GM12878 (cell line): ENCODE data around the gene MAL. TPM values are rescaled to one million over a fixed set of nuclear protein-coding genes. Genes with fewer than 3 reads are reported as not detected.

Experiments used
- ATAC-seq: fragments of 200-7000 bp; cut with Tn5 transposase; 3 replicates; pipeline ENCODE4 v1.9.1; 2020; ENCODE audit warnings: mild to moderate bottlenecking, moderate library complexity
- BruUV-seq: library from RNA; stranded (reverse); fragments of 400-500 nt; replicated peaks from 2 replicates; lab custom pipeline; 2021; lab: Mats Ljungman, UMichigan
- CTCF ChIA-PET: fragments of 300-600 bp; sonication (Branson Sonifier 250); formaldehyde crosslinking; extraction: SDS; loops from one replicate; lab custom pipeline; 2021; ENCODE audit warnings: inconsistent platforms; lab: Yijun Ruan, JAX
- POLR2A ChIA-PET: fragments of 350-600 bp; formaldehyde crosslinking; extraction: SDS; loops from one replicate; lab custom pipeline; 2021; ENCODE audit warnings: inconsistent platforms; lab: Charles Lee
- RAD21 ChIA-PET: fragments of 300-600 bp; sonication (Branson Sonifier 250); formaldehyde crosslinking; loops from one replicate; lab custom pipeline; 2023; ENCODE audit warnings: antibody characterized with exemption; ENCODE audit not compliant: unreplicated experiment; lab: Charles Lee
- SMC1A ChIA-PET: fragments of 300-600 bp; sonication (Branson Sonifier 250); formaldehyde crosslinking; loops from one replicate; lab custom pipeline; 2023; ENCODE audit not compliant: unreplicated experiment, uncharacterized antibody; lab: Charles Lee
- DNase-seq: peaks from one replicate; pipeline ENCODE4 v3.0.0-alpha.2; 2011; ENCODE audit warnings: low read depth, low spot score
- FAIRE-seq: peaks from 3 replicates; lab custom pipeline; 2011; peaks lifted over from hg19 to GRCh38; lab: Jason Lieb, UNC
- H2AFZ ChIP-seq: 2 replicates; pipeline ENCODE4 v1.6.0; 2011; ENCODE audit warnings: low read depth, low read length, control low read depth; ENCODE audit not compliant: control insufficient read depth
- H3K27ac ChIP-seq: 2 replicates; pipeline ENCODE4 v1.5.1; 2011; ENCODE audit warnings: control low read depth; ENCODE audit not compliant: control insufficient read depth, insufficient read depth
- H3K27me3 ChIP-seq, 2 experiments: replicated peaks in 1 of 2; 2 replicates each; pipeline versions ENCODE4 v1.6.0 to v1.6.1; 2011; ENCODE audit warnings: low read length in 1 of 2; ENCODE audit not compliant: control insufficient read depth in 2 of 2, insufficient read depth in 2 of 2
- H3K36me3 ChIP-seq, 2 experiments: 2 replicates each; pipeline ENCODE4 v1.5.1; 2011; ENCODE audit warnings: low read length in 1 of 2; ENCODE audit not compliant: control insufficient read depth in 2 of 2, insufficient read depth in 2 of 2
- H3K4me1 ChIP-seq: 2 replicates; pipeline ENCODE4 v1.6.1; 2011; ENCODE audit warnings: mild to moderate bottlenecking, low read length, moderate library complexity, mixed read lengths; ENCODE audit not compliant: control insufficient read depth, insufficient read depth
- H3K4me2 ChIP-seq: 2 replicates; pipeline ENCODE4 v1.6.0; 2011; ENCODE audit warnings: control low read depth; ENCODE audit not compliant: control insufficient read depth, insufficient read depth
- H3K4me3 ChIP-seq: fragments of 200-600 bp; sonication (generic); 2 replicates; pipeline ENCODE4 v1.5.1; 2016
- H3K79me2 ChIP-seq: 2 replicates; pipeline ENCODE4 v1.6.0; 2011; ENCODE audit warnings: low read length; ENCODE audit not compliant: control insufficient read depth, insufficient read depth
- H3K9ac ChIP-seq: 2 replicates; pipeline ENCODE4 v1.8.0; 2011; ENCODE audit warnings: low read length, control low read depth, mixed read lengths; ENCODE audit not compliant: control insufficient read depth, insufficient read depth
- H3K9me3 ChIP-seq: replicated peaks from 3 replicates; pipeline ENCODE4 v1.5.1; 2011; ENCODE audit warnings: mild to moderate bottlenecking, low read length; ENCODE audit not compliant: control insufficient read depth, insufficient read depth
- H4K20me1 ChIP-seq: 2 replicates; pipeline ENCODE4 v1.6.0; 2011; ENCODE audit not compliant: control insufficient read depth, insufficient read depth
- ATF7 ChIP-seq: fragments of 450-650 bp; IDR thresholded peaks from 2 replicates; pipeline ENCODE4 v1.6.1; 2016; ENCODE audit warnings: low read depth, mild to moderate bottlenecking
- BMI1 ChIP-seq: fragments of 450-650 bp; IDR thresholded peaks from 2 replicates; pipeline ENCODE4 v1.6.1; 2016; ENCODE audit warnings: mild to moderate bottlenecking, moderate library complexity, borderline replicate concordance
- CHD2 ChIP-seq: IDR thresholded peaks from 2 replicates; pipeline ENCODE4 v1.6.1; 2011; ENCODE audit warnings: low read depth, low read length, improper control_type of control experiment, borderline replicate concordance
- EED ChIP-seq: sonication (generic); IDR thresholded peaks from 2 replicates; pipeline ENCODE4 v1.6.1; 2016; ENCODE audit warnings: antibody characterized with exemption, low read depth
- NKRF ChIP-seq: fragments of 450-650 bp; conservative IDR thresholded peaks from 2 replicates; pipeline ENCODE4 v1.6.1; 2017; ENCODE audit warnings: mild to moderate bottlenecking, moderate library complexity
- POLR2A ChIP-seq: IDR thresholded peaks from 2 replicates; pipeline ENCODE4 v1.6.1; 2011; ENCODE audit warnings: low read depth, mild to moderate bottlenecking, low read length
- PRDM15 ChIP-seq: fragments of 450-650 bp; formaldehyde crosslinking; IDR thresholded peaks from 2 replicates; pipeline ENCODE4 v1.4.0; 2020; ENCODE audit warnings: mild to moderate bottlenecking, moderate library complexity
- RCOR1 ChIP-seq: conservative IDR thresholded peaks from 2 replicates; pipeline ENCODE4 v1.6.1; 2012; ENCODE audit warnings: low read depth, low read length, improper control_type of control experiment
- SMAD1 ChIP-seq: fragments of 450-650 bp; IDR thresholded peaks from 2 replicates; pipeline ENCODE4 v1.6.1; 2018; ENCODE audit warnings: mild to moderate bottlenecking, low read depth; ENCODE audit not compliant: partially characterized antibody
- STAT3 ChIP-seq: IDR thresholded peaks from 2 replicates; pipeline ENCODE4 v1.6.1; 2011; ENCODE audit warnings: low read depth, low read length, improper control_type of control experiment
- TARDBP ChIP-seq: IDR thresholded peaks from 2 replicates; pipeline ENCODE4 v1.6.1; 2016; ENCODE audit warnings: borderline replicate concordance
- TCF3 ChIP-seq: IDR thresholded peaks from 2 replicates; pipeline ENCODE4 v1.6.1; 2012; ENCODE audit warnings: low read depth, mild to moderate bottlenecking, low read length, borderline replicate concordance; ENCODE audit not compliant: insufficient read depth
- USF1 ChIP-seq: IDR thresholded peaks from 2 replicates; pipeline ENCODE4 v1.6.1; 2011; ENCODE audit warnings: borderline replicate concordance, low read depth, mild to moderate bottlenecking, moderate library complexity, mixed read lengths, low read length; ENCODE audit not compliant: insufficient read depth; ENCODE audit errors: extremely low read length
- USF2 ChIP-seq: IDR thresholded peaks from 2 replicates; pipeline ENCODE4 v1.6.1; 2011; ENCODE audit warnings: low read depth, low read length, improper control_type of control experiment, borderline replicate concordance
- WGBS: methylation state at CpG from one replicate; pipeline ENCODE4 v1.1.6; 2016; ENCODE audit warnings: low lambda C conversion rate; ENCODE audit not compliant: insufficient replicate concordance, insufficient coverage; ENCODE audit errors: missing lambda C conversion rate; 5-methylcytosine and 5-hydroxymethylcytosine counted together
- in situ Hi-C: fragments of 300-500 bp; cut with MboI; formaldehyde crosslinking; loops from 9 replicates; pipeline ENCODE4 v1.14.3; 2018; ENCODE audit warnings: mixed read lengths
- intact Hi-C: fragments of 100-400 bp; cut with micrococcal nuclease; formaldehyde crosslinking; loops from one replicate; pipeline ENCODE4 v1.14.2; 2022; ENCODE audit not compliant: unreplicated experiment
- polyA plus RNA-seq, 11 experiments: library from polyadenylated mRNA; depleted of rRNA in 4 of 11; unstranded in 6 of 11; stranded (reverse) in 5 of 11; fragments of >200 nt; fragmentation: Nextera tagmentation in 4 of 11; fragmentation: Illumina TruSeq in 1 of 11; extraction: Ambion mirVana in 4 of 11; extraction: Trizol in 1 of 11; gene quantifications; 1 replicate in 1 of 11; 2 replicates in 10 of 11; pipeline versions ENCODE4 v1.2.1 to v1.2.3, GENCODE V29; 2011 to 2016; ENCODE audit warnings: inconsistent platforms in 2 of 11, missing spikeins in 2 of 11, low read depth in 1 of 11
- total RNA-seq, 4 experiments: library from RNA; depleted of rRNA in 3 of 4; stranded (reverse); fragments of >200 nt in 3 of 4; fragmentation: Illumina TruSeq in 1 of 4; extraction: Trizol in 1 of 4; gene quantifications; 2 replicates each; pipeline versions ENCODE4 v1.2.1 to v1.2.3, GENCODE V29; 2013 to 2021

MAL gene
- total and polyA plus RNA-seq, 10 of the 15 experiments (the other 5 are each of a cell fraction or from before 2014, with no cell fraction given) = 1.3 to 4.5 (median 1.7) TPM

- RAD21 ChIA-PET = no interaction called here
- SMC1A ChIA-PET = no interaction called here
- no peak for TF ChIP-seq POLR2A
- no peak for TF ChIP-seq BMI1
- TF ChIP-seq STAT3 = no peak
- no peak for TF ChIP-seq ATF7
- no peak for TF ChIP-seq TCF3
- TF ChIP-seq RCOR1 = no peak
- no peak for TF ChIP-seq SMAD1
- TF ChIP-seq CHD2 = no peak
- TF ChIP-seq PRDM15 (CRISPR knock-in tag) = no peak
- no peak for TF ChIP-seq USF2
- TF ChIP-seq TARDBP = no peak
- TF ChIP-seq EED = no peak
- TF ChIP-seq USF1 = no peak
- TF ChIP-seq NKRF = no peak
These were observed 32.1 kb upstream of the MAL start for GRCh38 chr2:94993176-94994062.

More at GRCh38 chr2:94993176-94994062, 32.1 kb upstream of the MAL start:
- Histone ChIP-seq H2AFZ (no peak overlapping the region), H3K4me2 (no peak overlapping the region), H3K4me1 (no peaks in the 10 kb centered on the region), H3K9me3 (no peaks in the 10 kb centered on the region), H3K27ac (no peak overlapping the region), H3K27me3 (peaks cover 0 to 2% of the 10 kb centered on the region in 2 experiments; a peak in 3 of 4 replicates), H3K4me3 (no peak overlapping the region), H3K36me3 (no peaks in the 10 kb centered on the region), H4K20me1 (no peaks in the 10 kb centered on the region), H3K9ac (no peak overlapping the region), H3K79me2 (no peaks in the 10 kb centered on the region)
- ChIA-PET CTCF (no interaction called here), POLR2A (no interaction called here)
- in situ Hi-C loops (no loop called here), intact Hi-C loops (no loop called here)
- no TSS peak for BruUV-seq
- ATAC-seq (no peak), DNase-seq (no peak), FAIRE-seq (no peak)
- WGBS = 33% methylated on average over 31 of the region's 31 CpGs
